Testis (tissue), 3 donors: ENCODE measurements around the gene HTR3A. TPM values are rescaled to one million over a fixed set of nuclear protein-coding genes. Genes with fewer than 3 reads are reported as not detected.

Experiments used
- DNase-seq: peaks from one replicate; pipeline ENCODE4 v3.0.0-alpha.2; 2019
- H3K27ac ChIP-seq, 2 donors: fragments of 200-600 bp; sonication (generic); one replicate each; pipeline ENCODE4 v1.5.1; 2019
- H3K27me3 ChIP-seq: fragments of 200-600 bp; sonication (generic); one replicate; pipeline ENCODE4 v1.5.1; 2019
- H3K36me3 ChIP-seq: fragments of 200-600 bp; sonication (generic); one replicate; pipeline ENCODE4 v1.5.1; 2017; ENCODE audit warnings: low read depth; ENCODE audit errors: missing control alignments
- H3K4me1 ChIP-seq: fragments of 200-600 bp; sonication (generic); one replicate; pipeline ENCODE4 v1.5.1; 2019
- H3K4me3 ChIP-seq, 2 donors: fragments of 200-600 bp; sonication (generic); one replicate each; pipeline ENCODE4 v1.5.1; 2017 to 2019
- H3K9me3 ChIP-seq: fragments of 200-600 bp; sonication (generic); one replicate; pipeline ENCODE4 v1.5.1; 2017
- CTCF ChIP-seq, 3 experiments: fragments of 450-650 bp in 2 of 3; fragments of 200-600 bp in 1 of 3; sonication (generic) in 1 of 3; IDR thresholded peaks; one replicate each; pipeline ENCODE4 v1.5.1; 2016 to 2019; ENCODE audit warnings: antibody characterized with exemption in 3 of 3, mild to moderate bottlenecking in 2 of 3, moderate library complexity in 1 of 3
- POLR2A ChIP-seq: fragments of 450-650 bp; IDR thresholded peaks from one replicate; pipeline ENCODE4 v1.6.1; 2017; ENCODE audit warnings: antibody characterized with exemption, mild to moderate bottlenecking, moderate library complexity
- WGBS, 2 donors: methylation state at CpG; one replicate each; pipeline ENCODE4 v1.1.5; 2018; 5-methylcytosine and 5-hydroxymethylcytosine counted together
- intact Hi-C: fragments of 100-400 bp; cut with DNase I; formaldehyde crosslinking; loops from one replicate; pipeline ENCODE4 v1.15.1; 2023; ENCODE audit warnings: low total_unique reads
- polyA plus RNA-seq: library from polyadenylated mRNA; stranded (reverse); fragments of 350-450 nt; fragmentation: Illumina TruSeq; extraction: RNeasy Lipid Tissue Mini Kit (QIAGEN cat#74804); gene quantifications from one replicate; pipeline ENCODE4 v1.2.3, GENCODE V29; 2014; ENCODE audit warnings: low read depth, low replicate concordance; ENCODE audit not compliant: insufficient read depth
- total RNA-seq, 2 donors: library from RNA; depleted of rRNA; stranded (reverse); fragments of >200 nt; gene quantifications; one replicate each; pipeline ENCODE4 v1.2.3, GENCODE V29; 2016

Gene HTR3A
- total and polyA plus RNA-seq, 3 donors from 2014 or later = 0.29 to 0.81 (median 0.39) TPM

GRCh38 chr11:113982306-113982705 is 7.4 kb downstream of the HTR3A start:
- Histone ChIP-seq H3K9me3 (no peaks in the 10 kb centered on the region), H3K4me3 (no peak overlapping the region), H3K27ac (no peak overlapping the region), H3K4me1 (no peaks in the 10 kb centered on the region), H3K36me3 (no peaks in the 10 kb centered on the region), H3K27me3 (no peaks in the 10 kb centered on the region)
- TF ChIP-seq CTCF (IDR thresholded peaks at IDR 0.05) (no peak), POLR2A (no peak)
- DNase-seq = no peak
- intact Hi-C loops = loop anchor here (10.0 kb wide), 1 partner anchor 772 kb away; no protein-coding TSS in a partner anchor

GRCh38 chr11:113984781-113985180 is 9.9 kb downstream of the HTR3A start:
- Histone ChIP-seq H3K9me3 (no peaks in the 10 kb centered on the region), H3K4me3 (no peak overlapping the region), H3K27me3 (no peaks in the 10 kb centered on the region), H3K27ac (no peak overlapping the region), H3K4me1 (no peaks in the 10 kb centered on the region), H3K36me3 (no peaks in the 10 kb centered on the region)
- WGBS, 2 donors = 77 to 80% methylated on average over 6 of the region's 6 CpGs
- DNase-seq = no peak
- TF ChIP-seq POLR2A = no peak
- no peak for TF ChIP-seq CTCF (IDR thresholded peaks at IDR 0.05)
- intact Hi-C loops = loop anchor here (10.0 kb wide), 1 partner anchor 770 kb away; no protein-coding TSS in a partner anchor

GRCh38 chr11:113985906-113986305 is 11.0 kb downstream of the HTR3A start:
- 69 to 71% methylated on average over 4 of the region's 4 CpGs for WGBS, 2 donors

DNA sequence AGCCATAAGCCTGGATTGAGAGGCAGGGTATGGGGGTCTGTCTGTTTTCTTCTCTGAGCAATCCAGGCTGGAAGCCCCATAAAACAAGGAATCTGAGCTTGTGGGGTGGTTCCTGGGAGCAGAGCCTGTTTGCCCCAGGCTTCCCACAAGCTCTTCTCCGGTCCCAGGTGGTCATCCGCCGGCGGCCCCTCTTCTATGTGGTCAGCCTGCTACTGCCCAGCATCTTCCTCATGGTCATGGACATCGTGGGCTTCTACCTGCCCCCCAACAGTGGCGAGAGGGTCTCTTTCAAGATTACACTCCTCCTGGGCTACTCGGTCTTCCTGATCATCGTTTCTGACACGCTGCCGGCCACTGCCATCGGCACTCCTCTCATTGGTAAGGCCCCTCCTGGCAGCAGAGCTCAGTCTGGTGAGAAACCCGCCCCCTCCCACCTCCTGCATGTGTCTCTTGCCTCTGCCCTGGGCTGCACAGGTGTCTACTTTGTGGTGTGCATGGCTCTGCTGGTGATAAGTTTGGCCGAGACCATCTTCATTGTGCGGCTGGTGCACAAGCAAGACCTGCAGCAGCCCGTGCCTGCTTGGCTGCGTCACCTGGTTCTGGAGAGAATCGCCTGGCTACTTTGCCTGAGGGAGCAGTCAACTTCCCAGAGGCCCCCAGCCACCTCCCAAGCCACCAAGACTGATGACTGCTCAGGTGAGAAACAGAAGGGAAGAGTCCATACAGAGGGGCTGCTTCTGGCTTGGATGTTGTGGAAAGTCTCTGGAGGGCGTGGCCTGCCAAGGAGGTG is 11.6 kb downstream of the HTR3A start:
- Histone ChIP-seq H3K4me1 (no peaks in the 10 kb centered on the region), H3K9me3 (no peaks in the 10 kb centered on the region), H3K27ac (no peak overlapping the region), H3K27me3 (no peaks in the 10 kb centered on the region), H3K4me3 (no peak overlapping the region), H3K36me3 (no peaks in the 10 kb centered on the region)
- TF ChIP-seq POLR2A (no peak), CTCF (IDR thresholded peaks at IDR 0.05) (no peak)
- no peak for DNase-seq
- WGBS, 2 donors = 89% methylated on average over 15 of the region's 18 CpGs
- intact Hi-C loops = loop anchor here (10.0 kb wide), 1 partner anchor 768 kb away; no protein-coding TSS in a partner anchor

More at GRCh38 chr11:113985906-113986305, 11.0 kb downstream of the HTR3A start:
- Histone ChIP-seq H3K36me3 (no peaks in the 10 kb centered on the region), H3K9me3 (no peaks in the 10 kb centered on the region), H3K27me3 (no peaks in the 10 kb centered on the region), H3K27ac (no peak overlapping the region), H3K4me3 (no peak overlapping the region), H3K4me1 (no peaks in the 10 kb centered on the region)
- DNase-seq = no peak
- intact Hi-C loops = loop anchor here (10.0 kb wide), 1 partner anchor 769 kb away; no protein-coding TSS in a partner anchor
- TF ChIP-seq CTCF (IDR thresholded peaks at IDR 0.05) = no peak
- TF ChIP-seq POLR2A = no peak
